HG03439 (cell line): ENCODE results near the gene STMN1.
A peak's percentile ranks its signal among the peaks of the same experiment; 100 is the strongest.
"Not testable (repeated sequence)": the region's sequence is repeated elsewhere in the genome, so short reads cannot be mapped to it uniquely, and the experiment has no call there.

Source experiments
- ATAC-seq: cut with Tn5 transposase; IDR thresholded peaks from one replicate; pipeline ENCODE4 v1.9.1; 2021; ENCODE audit warnings: mild to moderate bottlenecking, moderate library complexity; ENCODE audit not compliant: unreplicated experiment

STMN1 gene

DNA sequence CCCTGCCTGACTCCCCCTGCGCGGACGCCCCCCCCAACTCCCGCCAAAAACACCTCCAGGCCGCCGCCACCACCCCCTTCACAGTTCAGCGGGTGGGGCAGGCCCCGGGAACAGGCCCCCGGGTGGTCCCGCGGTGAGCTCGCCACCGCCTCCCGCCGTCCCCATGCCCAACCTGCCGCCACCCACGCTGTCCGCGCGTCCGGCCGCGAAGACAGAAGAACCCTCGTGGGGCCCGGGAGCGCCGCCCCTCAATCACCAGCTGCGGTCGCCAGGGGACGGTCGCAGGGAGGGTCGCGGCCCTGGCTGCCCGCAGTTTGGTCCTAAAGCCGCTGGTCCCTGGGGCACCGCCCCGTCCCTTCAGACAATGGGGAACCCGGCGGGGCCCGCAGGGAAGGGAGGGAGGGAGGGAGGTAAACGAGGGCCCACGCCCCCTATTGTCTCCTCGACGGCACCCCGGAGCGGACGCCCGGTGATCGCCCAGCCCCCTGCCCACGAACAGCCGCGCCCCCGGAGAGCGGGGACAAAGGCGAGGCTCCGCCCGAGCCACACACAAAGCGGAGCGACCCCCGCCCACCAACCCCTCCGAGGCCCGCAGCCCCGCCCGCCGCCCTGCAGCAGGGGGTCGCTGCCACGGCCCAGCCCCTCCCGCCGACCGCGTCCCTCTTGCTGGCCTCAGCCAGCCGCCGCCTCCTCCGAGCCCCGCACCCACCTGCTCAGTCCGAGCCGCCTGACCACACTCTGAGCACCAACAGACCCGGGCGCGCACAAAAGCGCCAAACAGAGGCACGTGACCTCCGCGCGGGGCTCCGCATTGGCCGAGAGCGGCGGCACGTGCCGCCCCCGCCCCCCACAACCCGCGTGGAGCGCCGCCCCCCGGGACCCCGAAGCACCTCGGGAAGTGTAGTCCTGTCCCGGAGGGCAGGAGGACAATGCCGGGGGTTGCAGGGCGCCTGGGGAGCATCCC lies at the start of gene STMN1:
TSS of gene STMN1 (minus strand) at position 740 of the 964 bp plus-strand sequence. CDS start 1,743 bp downstream, outside the sequence.
- peak; percentile 64 for ATAC-seq

DNA sequence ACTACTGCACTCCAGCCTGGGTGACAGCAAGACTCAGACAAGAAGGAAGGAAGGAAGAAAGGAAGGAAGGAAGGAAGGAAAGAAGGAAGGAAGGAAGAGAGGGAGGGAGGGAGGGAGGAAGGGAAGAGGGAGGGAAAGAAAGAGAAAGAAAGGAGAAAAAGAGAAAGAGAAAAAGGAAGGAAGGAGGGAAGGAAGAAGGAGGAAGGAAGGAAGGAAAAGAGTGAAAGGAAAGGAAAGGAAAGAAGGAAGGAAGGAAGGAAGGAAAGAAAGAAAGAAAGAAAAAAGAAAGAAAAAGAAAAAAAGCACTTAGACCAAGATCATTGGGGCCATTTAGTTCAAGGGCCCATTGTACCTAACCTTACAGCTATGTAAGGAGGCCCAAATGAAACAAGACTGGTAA lies 49.3 kb upstream of the STMN1 start:
- no peak for ATAC-seq

DNA sequence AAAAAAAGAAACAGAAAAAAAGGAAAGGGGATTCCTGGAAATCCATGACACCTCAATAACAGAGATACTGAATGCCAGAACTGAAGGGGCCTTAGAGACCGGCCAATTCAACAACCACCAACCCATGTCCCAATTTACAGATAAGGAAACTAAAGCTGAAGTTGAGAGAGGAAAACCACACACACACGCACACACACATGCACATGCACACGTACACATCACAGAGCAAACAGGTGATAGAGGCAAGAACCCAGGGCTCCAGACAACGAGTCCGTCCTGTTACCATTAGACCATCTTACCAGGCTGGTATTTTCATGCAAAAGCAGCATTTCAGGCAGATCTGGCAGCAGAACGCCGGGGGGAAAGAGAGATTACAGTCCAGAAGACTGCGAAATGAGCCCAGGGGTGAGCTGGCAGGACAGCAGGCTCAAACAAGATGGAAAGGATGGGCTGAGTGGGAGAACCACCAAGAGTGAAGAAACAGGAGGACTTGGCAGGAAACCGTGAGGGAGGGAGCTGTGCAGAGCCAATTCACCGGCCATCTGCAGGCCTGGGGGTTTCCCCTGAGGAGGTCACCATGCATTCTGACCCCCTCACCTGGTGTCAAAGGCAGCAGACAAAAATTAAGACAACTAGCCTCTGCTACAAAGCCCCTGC lies 48.2 kb upstream of the STMN1 start:
- ATAC-seq, result no peak

DNA sequence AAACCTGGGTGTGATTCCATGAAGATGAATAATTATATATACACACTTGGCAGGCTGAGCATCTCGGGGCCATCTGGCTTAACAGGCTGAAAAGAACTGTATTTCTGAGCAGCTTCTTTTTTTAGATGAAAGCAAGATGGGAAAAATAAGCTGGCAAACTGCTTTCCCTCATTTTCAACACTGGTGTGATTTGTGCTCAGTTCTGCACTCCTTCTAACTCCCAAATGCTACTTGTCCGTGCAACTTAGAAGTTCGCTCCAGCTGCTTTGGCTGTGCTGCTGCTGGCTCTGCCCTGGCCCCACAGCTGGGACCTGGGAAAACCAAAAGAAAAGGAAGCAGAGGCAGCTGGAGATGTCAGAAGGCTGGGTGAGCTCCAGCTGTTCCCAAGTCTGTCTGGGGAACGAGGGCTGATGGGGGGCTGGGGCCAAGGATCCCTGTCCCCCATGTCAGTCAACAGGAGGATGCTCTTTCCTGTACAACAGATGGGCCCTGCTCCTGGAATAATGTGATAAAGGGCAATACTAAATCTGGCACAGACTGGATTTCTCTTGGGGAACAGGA lies 46.7 kb upstream of the STMN1 start:
- ATAC-seq, result no peak

DNA sequence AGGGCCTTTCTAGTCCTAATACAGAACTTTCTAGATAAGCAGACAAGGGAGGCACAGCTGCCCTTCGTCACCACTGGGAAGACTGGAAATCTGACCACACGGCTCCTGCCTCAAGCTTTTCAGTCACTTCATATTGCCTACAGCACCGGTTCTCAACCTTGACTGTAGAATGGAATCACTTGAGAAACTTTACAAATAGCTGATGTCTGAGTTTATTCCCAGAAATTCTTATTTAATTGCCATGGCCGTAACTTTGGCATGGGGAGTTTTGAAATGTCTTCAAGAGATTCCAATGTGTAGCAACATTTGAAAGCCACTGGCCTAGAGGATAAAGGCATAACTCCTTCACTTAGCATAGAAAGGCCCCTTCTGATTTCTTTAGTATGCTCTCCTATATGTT lies 42.4 kb upstream of the STMN1 start:
- no peak for ATAC-seq

DNA sequence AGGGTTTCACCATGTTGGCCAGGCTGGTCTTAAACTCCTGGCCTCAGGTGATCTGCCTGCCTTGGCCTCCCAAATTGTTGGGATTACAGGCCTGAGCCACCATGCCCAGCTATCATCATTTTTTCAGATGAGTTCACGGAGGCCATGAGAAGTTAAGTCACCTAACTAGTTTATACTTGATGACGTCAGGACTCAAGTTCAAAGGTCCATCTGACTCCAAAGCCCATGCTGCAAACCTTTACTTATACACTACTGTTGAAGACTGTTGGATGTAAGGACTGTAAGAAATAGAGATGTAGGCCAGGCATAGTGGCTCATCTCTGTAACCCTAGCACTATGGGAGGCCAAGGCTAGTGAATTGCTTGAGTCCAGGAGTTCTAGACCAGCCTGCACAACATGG lies 40.8 kb upstream of the STMN1 start:
- ATAC-seq, result no peak

DNA sequence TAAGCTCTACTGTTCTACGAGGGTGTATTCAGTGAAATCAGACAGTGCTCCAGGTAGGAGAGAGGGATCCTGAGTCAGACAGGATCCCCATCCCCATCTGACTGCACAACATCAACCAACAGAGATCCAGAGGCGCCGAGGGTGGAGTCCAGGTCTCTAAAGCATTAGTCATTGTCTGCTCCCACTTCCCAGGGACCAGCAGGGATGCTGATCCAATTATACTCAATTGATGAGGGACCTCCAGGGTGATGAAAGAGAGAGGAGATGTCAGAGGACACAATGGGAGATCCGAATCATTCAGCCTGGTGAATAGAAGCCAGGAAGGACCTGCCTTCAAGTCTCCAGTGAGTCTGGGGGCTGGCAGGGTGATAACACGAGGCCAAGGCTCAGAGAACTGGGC lies 39.5 kb upstream of the STMN1 start:
- ATAC-seq, result no peak

DNA sequence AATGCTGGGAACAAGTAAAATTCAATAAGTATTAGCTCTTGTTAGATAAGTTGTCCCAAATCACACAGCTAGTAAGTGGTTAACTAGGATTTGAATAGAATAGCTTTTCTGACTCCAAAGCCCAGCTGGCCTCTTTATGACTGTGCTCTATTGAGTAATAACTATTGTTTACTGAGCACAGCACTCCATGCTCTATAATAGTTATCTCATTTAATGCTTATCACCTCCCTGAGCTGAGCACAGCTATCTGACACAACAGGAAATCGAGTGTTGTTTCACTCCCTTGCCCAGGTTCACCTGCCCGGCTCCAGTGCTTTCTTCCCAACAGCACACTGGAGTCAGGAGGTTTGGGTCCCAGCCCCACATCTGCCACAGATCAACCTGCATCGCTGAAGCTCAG lies 38.8 kb upstream of the STMN1 start:
- ATAC-seq, result no peak

DNA sequence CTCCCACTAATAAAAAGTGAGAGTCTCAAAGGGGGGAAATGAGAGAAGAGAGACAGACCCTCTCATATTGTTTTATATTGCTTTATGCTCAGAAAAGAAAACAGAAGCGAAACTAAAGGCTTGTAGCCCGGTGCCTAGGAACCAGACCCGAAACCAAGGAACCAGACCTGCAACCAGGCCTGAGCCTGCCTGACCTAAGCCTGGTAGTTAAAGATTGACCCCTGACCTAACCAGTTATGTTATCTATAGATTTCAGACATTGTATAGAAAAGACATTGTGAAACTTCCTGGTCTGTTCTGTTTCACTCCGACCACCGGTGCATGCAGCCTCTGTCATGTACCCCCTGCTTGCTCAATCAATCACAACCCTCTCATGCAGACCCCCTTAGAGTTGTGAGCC lies 37.3 kb upstream of the STMN1 start:
- not testable (repeated sequence) for ATAC-seq

DNA sequence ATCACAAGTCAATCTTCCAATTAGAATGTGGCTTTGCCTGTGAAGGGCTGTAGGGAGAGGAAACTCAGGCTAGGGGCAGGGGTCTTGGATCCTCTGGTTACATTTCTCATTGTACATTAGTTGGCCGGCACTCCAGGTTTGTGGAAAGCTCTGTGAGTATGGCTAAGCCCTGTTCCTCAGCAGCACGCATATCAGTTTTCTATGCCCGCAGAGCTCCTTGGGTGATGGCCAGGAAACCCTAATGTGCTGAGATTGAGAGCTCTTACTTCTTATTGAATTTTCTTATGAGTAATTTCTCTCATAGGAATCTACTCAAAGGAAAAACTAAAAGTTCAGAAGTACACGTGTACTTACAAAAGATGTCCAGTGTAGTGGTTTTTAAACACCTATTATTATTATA lies 30.7 kb upstream of the STMN1 start:
- no peak for ATAC-seq

DNA sequence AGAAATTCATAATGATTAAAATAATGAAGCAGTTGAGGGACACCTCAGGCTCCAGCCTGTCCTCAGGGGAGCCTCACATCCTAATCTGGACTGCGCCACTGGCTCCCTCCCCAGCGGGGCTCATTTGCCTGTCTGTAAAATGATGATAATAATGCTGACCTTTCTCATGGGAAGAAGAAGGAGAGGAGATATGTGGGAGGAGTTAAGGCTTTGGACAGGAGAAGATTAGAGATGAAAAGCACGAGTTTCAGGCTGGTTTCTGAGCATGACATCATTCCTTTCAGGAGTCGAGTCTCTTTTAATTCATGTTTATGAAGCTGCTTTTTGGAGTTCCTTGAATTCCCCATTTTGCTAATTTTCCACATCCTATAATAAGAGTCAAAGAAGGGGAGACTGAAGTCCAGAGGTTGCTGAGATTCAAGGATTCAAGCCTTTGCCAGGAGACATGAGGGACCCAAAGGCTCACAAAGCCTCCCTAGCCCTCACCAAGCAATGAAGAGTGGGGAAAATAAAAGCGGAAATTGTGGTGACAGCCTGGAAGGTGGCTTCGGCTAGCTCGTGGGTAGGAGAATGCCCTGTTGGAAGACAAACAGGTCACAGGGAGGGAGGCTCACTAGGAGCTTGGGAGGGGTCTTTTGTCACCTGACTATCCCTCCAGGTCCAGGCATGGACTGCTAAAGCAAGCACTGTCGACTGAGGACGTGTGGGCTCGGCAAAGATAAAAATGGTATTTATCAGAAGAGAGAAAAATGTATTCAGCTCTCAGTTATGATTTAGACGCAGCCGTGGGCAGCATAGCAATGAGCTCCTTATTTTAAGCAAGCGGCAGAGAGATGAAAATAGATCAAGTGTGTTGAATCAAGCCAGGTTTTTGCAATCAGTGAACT lies 27.5 kb upstream of the STMN1 start:
- ATAC-seq, result no peak

DNA sequence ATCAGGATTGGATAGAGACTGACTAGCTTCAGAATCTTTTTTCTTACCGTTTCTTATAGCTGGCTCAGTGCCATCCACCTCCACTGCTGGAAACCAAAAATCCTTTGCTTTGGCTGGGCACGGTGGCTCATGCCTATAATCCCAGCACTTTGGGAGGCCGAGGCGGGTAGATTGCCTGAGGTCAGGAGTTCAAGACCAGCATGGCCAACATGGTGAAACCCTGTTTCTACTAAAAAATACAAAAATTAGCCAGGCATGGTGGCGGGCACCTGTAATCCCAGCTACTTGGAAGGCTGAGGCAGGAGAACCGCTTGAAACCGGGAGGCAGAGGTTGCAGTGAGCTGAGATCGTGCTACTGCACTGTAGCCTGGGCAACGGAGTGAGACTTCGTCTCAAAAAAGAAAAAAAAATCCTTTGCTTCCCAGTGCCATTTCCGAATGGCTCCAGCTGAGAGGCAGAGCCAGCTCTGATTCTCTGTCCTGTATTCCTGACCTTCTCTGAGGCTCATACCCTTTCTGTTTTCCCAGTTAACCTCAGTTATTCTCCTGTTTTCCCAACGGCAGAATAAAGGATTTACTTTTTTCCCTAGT lies 26.7 kb upstream of the STMN1 start:
- not testable (repeated sequence) for ATAC-seq

DNA sequence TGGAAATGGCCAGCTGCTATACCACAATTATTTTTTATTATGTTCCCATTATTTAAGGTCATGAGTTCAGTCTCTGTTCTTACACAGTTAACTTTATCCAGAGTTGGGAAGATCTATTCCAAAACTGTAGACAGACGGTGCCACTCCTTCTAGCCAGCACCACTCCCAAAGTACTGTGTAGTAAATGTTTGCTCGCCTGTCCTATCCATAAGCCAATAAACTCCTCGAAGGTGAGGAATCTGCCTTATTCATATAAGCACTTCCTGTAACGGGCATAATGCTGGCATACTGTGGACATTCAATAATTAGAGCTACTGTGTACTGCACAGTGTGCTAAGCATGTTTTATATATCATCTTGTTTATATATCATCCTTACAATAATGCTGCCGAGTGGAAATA lies 26.1 kb upstream of the STMN1 start:
- ATAC-seq, result no peak

DNA sequence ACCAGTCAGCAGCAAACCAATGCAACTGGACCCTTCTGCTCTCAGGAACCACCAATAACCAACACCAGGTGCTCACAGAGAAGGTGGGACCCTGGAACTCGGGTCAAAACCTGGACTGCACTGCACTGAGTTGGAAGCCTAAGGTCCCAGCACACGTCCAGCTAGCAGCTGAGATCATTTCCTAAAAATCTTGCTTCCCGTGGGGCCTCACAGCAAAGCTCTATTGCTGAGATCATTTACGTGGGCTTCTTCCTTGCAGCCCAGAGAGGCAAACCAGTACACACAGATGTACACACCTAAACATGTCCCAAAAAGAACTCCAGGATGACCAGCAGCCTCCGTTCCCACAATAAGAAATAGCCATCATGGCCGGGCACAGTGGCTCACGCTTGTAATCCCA lies 22.8 kb upstream of the STMN1 start:
- ATAC-seq, result no peak

DNA sequence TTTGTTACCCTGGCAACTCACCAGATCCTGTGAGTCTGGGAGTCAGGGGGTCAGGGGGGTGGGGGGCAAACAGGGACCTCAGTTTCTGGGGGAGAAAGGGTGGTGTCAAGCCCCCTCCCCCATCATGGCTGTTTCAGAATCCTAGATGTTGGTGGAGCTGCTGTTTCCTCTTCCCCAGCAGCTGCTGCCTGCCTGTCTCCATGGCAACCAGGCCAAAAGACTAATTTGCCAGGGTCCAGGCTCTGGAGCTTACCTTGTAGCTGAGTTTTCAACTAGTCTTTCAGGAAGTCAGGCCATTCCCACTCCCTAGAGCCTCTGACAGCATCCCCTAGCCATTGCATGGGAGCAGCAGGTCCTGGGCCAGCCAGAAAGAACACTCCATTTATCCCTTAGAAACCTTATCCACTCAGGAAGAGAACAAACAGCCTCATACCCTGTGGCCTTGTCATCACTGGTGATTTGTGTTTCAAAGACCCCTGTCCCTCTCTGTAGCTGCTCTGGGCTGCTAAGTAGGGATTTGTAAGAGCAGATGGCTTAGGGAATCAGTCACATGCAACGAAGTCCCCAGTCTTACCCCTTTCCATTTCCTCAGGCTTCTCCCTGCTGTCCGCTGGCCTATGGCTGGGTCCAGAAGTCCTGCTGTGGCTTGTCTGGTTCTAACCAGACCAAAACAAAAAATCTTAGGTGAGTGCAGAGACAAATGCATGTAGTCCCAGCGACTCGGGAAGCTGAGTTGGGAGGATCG lies 21.5 kb upstream of the STMN1 start:
- no peak for ATAC-seq

DNA sequence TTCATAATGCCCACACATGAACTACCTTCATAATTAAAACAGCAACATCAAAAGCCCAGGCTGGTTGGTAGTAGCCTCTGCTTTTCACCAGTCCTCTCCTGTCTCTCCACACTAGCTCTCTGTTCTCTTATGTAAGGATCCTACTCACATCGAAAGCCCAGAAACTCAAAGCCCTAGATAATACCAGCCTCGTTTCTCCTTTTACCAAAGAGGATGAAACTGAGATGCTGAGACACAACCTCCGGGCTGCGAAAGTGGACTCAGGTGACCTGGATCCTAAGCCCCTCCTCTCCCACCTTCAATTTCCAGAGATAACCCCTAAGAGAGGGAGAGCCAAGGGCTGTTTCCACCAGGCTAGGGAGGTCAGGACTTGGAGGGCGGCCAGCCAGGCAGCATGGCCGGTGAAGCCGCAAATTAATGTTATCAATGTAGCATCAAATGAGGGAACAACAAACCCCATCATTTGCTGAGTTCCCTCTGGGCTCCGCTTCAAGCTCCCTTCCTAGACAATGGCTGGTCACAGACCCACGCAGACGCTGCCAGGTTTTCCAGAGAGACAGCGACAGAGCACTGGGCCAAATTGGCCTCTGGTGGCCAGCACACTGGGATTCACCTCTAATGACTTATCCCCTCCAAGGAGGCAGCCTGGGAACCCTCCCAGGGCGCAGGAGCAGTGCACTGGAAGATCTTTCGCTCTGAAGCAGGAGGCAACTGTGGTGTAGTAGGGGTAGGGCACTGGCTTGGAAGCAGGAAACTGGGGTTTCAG lies 20.7 kb upstream of the STMN1 start:
- no peak for ATAC-seq

DNA sequence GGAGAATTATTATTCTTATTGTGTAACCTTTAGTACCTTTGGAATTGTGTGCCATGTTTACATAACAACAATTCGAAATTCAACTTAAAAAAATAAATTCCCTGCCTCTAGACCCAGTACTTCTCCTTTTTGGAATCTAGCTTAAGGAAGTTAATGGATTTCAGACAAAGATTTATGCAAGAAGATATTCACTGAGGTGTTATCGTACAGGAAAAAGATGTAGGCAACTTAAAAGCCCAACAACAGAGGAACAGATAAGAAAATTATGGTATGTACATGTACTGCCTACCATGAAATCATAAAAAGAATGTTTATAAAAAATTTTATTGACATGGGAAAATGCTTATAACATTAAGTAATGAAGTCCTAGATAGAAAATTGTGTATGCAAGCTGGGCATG lies 18.2 kb upstream of the STMN1 start:
- ATAC-seq, result no peak

DNA sequence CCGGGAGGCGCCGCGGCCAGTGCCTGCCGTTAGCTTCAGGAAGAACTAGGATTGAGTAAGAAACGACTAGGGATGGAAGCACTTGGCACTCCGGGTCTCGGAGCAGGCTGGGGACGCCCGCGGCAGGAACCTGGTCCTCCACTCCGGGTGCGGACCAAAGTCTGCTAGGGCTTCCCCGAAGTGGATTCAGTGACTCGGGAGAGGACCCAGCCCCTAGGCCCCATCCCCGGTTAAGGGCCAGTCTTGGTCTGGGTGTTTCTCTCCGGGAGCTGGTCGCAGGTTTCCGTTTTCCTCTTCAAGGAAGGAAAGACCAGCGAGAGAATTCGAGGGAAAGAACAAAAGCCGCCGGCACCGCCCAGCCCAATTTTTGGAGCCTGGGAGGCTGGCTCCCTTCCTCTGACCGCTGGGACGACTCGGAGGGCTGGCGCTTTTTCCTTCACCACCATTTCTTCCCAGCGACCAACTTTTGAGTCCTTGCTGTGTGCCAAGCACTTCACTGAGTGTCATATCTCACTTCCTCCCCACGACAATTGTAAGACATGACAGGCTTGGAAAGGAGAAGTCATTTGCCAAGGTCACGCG lies 16.8 kb upstream of the STMN1 start:
- ATAC-seq, result no peak
